Measurements from ENCODE around the gene MYMX.

GRCh38 chr6:44183783-44184182 lies 32.9 kb upstream of the MYMX start:
- TF ChIP-seq CTCF (conservative IDR thresholded peaks at IDR 0.05) (no peak), ZFX (IDR thresholded peaks at IDR 0.05) (no peak)

Measured in C4-2B (cell line).